GM12878 (cell line): ENCODE data around the gene TBC1D10A. TPM values are rescaled to one million over a fixed set of nuclear protein-coding genes. Genes with fewer than 3 reads are reported as not detected.
A peak's percentile ranks its signal among the peaks of the same experiment; 100 is the strongest.

Source experiments
- ASH2L ChIP-seq: fragments of 300-600, 200-600 bp; sonication (generic); IDR thresholded peaks from 2 replicates; pipeline ENCODE4 v1.6.1; 2017; ENCODE audit warnings: low read depth, mild to moderate bottlenecking, borderline replicate concordance
- BMI1 ChIP-seq: fragments of 450-650 bp; IDR thresholded peaks from 2 replicates; pipeline ENCODE4 v1.6.1; 2016; ENCODE audit warnings: mild to moderate bottlenecking, moderate library complexity, borderline replicate concordance
- BRCA1 ChIP-seq: IDR thresholded peaks from 2 replicates; pipeline ENCODE4 v1.6.1; 2011; ENCODE audit warnings: low read depth, low read length, improper control_type of control experiment
- CREM ChIP-seq: IDR thresholded peaks from 2 replicates; pipeline ENCODE4 v1.6.1; 2014; ENCODE audit warnings: antibody characterized with exemption, low read depth
- GABPA ChIP-seq: IDR thresholded peaks from 2 replicates; pipeline ENCODE4 v1.6.1; 2014; ENCODE audit warnings: antibody characterized with exemption, low read depth, mild to moderate bottlenecking, inconsistent platforms
- HDAC6 ChIP-seq: fragments of 200-600 bp; sonication (generic); IDR thresholded peaks from one replicate; pipeline ENCODE4 v1.8.0; 2017; ENCODE audit warnings: antibody characterized with exemption; ENCODE audit not compliant: unreplicated experiment
- HSF1 ChIP-seq: fragments of 150-350 bp; IDR thresholded peaks from 2 replicates; pipeline ENCODE4 v1.6.1; 2014; ENCODE audit warnings: mild to moderate bottlenecking, low read depth, low read length
- IKZF1 ChIP-seq: fragments of 450-650 bp; conservative IDR thresholded peaks from 2 replicates; pipeline ENCODE4 v1.6.1; 2017; ENCODE audit warnings: antibody characterized with exemption, mild to moderate bottlenecking
- JUNB ChIP-seq: IDR thresholded peaks from 2 replicates; pipeline ENCODE4 v1.6.1; 2016; ENCODE audit warnings: antibody characterized with exemption, mild to moderate bottlenecking
- MXI1 ChIP-seq: fragments of 150-350 bp; IDR thresholded peaks from 2 replicates; pipeline ENCODE4 v1.6.1; 2011; ENCODE audit warnings: low read depth, mild to moderate bottlenecking, inconsistent platforms, low read length, improper control_type of control experiment
- RAD51 ChIP-seq: fragments of 450-650 bp; IDR thresholded peaks from 2 replicates; pipeline ENCODE4 v1.6.1; 2016; ENCODE audit warnings: moderate library complexity, mild to moderate bottlenecking, inconsistent platforms
- RELA ChIP-seq: fragments of 450-650 bp; IDR thresholded peaks from 2 replicates; pipeline ENCODE4 v1.8.0; 2014; ENCODE audit warnings: borderline replicate concordance; ENCODE audit not compliant: partially characterized antibody
- RELB ChIP-seq: fragments of 450-650 bp; IDR thresholded peaks from 2 replicates; pipeline ENCODE4 v1.6.1; 2017; ENCODE audit warnings: low read depth, mild to moderate bottlenecking, moderate library complexity
- REST ChIP-seq: IDR thresholded peaks from 2 replicates; pipeline ENCODE4 v1.6.1; 2012; ENCODE audit warnings: mild to moderate bottlenecking, low read depth, low read length
- SKIL ChIP-seq: fragments of 450-650 bp; IDR thresholded peaks from 2 replicates; pipeline ENCODE4 v1.6.1; 2017; ENCODE audit warnings: mild to moderate bottlenecking, low read depth, inconsistent platforms; ENCODE audit not compliant: poor library complexity, severe bottlenecking
- TCF12 ChIP-seq: IDR thresholded peaks from 2 replicates; pipeline ENCODE4 v1.6.1; 2011; ENCODE audit warnings: low read depth, mild to moderate bottlenecking, low read length
- YBX1 ChIP-seq: fragments of 450-650 bp; IDR thresholded peaks from 2 replicates; pipeline ENCODE4 v1.6.1; 2016; ENCODE audit warnings: antibody characterized with exemption
- ZNF207 ChIP-seq: fragments of 450-650 bp; IDR thresholded peaks from 2 replicates; pipeline ENCODE4 v1.6.1; 2014; ENCODE audit warnings: antibody characterized with exemption, mild to moderate bottlenecking, borderline replicate concordance
- ZNF217 ChIP-seq: fragments of 450-650 bp; IDR thresholded peaks from 2 replicates; pipeline ENCODE4 v1.6.1; 2017; ENCODE audit warnings: antibody characterized with exemption, mild to moderate bottlenecking
- polyA plus RNA-seq, 11 experiments: library from polyadenylated mRNA; depleted of rRNA in 4 of 11; unstranded in 6 of 11; stranded (reverse) in 5 of 11; fragments of >200 nt; fragmentation: Nextera tagmentation in 4 of 11; fragmentation: Illumina TruSeq in 1 of 11; extraction: Ambion mirVana in 4 of 11; extraction: Trizol in 1 of 11; gene quantifications; 1 replicate in 1 of 11; 2 replicates in 10 of 11; pipeline versions ENCODE4 v1.2.1 to v1.2.3, GENCODE V29; 2011 to 2016; ENCODE audit warnings: inconsistent platforms in 2 of 11, missing spikeins in 2 of 11, low read depth in 1 of 11
- total RNA-seq, 4 experiments: library from RNA; depleted of rRNA in 3 of 4; stranded (reverse); fragments of >200 nt in 3 of 4; fragmentation: Illumina TruSeq in 1 of 4; extraction: Trizol in 1 of 4; gene quantifications; 2 replicates each; pipeline versions ENCODE4 v1.2.1 to v1.2.3, GENCODE V29; 2013 to 2021
- TF ChIP-seq, protein P1 (sequence below): fragments of 450-650 bp; IDR thresholded peaks from 2 replicates; pipeline ENCODE4 v1.6.1; 2017; ENCODE audit warnings: borderline replicate concordance

TBC1D10A gene
- total and polyA plus RNA-seq, 10 of the 15 experiments (the other 5 are each of a cell fraction or from before 2014, with no cell fraction given): 0.27 to 25.7 (median 15.3) TPM

DNA sequence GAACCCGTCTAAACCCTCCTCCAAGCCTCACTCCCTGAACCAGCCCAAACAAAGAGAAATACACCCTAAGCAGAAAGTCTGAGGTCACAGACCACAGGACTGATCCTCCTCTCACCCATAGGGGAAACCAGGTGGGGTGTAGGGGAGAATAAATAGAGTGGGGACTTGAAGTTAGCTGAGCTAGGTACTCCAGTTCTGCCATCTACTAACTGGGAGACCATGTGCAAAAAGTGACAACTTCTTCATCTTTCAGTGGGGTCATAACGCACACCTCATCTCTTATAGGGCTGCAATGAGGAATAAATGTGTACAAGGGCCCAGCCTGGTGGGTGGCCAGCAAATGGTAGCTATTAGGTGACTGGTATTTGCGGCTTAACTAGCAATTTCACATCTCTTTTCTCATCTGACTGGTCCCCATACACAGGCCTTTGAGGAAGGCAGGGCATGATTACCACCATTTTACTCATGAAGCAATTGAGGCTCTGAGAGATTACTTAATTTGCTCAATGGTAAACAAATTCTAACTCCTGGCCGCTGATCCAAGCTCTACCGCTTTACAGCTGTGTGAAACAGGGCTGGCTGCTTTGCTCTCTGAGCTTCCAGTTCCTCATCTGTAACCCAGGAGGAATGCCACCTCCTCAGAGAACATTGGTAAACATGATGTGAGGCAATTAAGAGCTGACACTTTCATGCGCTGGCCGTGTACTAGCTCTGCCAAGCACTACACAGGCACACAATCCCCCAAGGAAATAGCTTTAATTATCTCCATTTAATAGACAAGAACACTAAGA lies 16.6 kb downstream of the TBC1D10A start (continued):
- TF ChIP-seq REST: no peak
- TF ChIP-seq, protein P1, sequence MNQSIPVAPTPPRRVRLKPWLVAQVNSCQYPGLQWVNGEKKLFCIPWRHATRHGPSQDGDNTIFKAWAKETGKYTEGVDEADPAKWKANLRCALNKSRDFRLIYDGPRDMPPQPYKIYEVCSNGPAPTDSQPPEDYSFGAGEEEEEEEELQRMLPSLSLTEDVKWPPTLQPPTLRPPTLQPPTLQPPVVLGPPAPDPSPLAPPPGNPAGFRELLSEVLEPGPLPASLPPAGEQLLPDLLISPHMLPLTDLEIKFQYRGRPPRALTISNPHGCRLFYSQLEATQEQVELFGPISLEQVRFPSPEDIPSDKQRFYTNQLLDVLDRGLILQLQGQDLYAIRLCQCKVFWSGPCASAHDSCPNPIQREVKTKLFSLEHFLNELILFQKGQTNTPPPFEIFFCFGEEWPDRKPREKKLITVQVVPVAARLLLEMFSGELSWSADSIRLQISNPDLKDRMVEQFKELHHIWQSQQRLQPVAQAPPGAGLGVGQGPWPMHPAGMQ: no peak
- no peak for TF ChIP-seq RELA
- TF ChIP-seq YBX1: no peak
- TF ChIP-seq RELB: peak; percentile 59; the same call in 1 of the 2 replicates
- no peak for TF ChIP-seq HSF1
- TF ChIP-seq MXI1: peak; percentile 27; the same call in 1 of the 2 replicates
- 0 out of 2 replicates have a peak, but pooled peaks have one; percentile 3 for TF ChIP-seq TCF12
- peak; percentile 51; the same call in 1 of the 2 replicates for TF ChIP-seq CREM
- no peak for TF ChIP-seq BRCA1
- peak; percentile 39; the same call in 1 of the 2 replicates for TF ChIP-seq JUNB
- peak; percentile 49; the same call in 1 of the 2 replicates for TF ChIP-seq IKZF1
- peak; percentile 72 for TF ChIP-seq SKIL
- TF ChIP-seq BMI1: no peak
- TF ChIP-seq ASH2L: no peak
- TF ChIP-seq GABPA: no peak
- no peak for TF ChIP-seq RAD51
- no peak for TF ChIP-seq HDAC6
- TF ChIP-seq ZNF207: no peak
- no peak for TF ChIP-seq ZNF217
